BJ (cell line): ENCODE data around the gene SS18L1. TPM values are rescaled to one million over a fixed set of nuclear protein-coding genes. Genes with fewer than 3 reads are reported as not detected.

Experiments
- CTCF ChIA-PET: fragments of 350-600 bp; formaldehyde crosslinking; extraction: SDS; loops from one replicate; lab custom pipeline; 2021; ENCODE audit warnings: antibody characterized with exemption, inconsistent platforms; lab: Yijun Ruan, JAX
- POLR2A ChIA-PET: fragments of 300-600 bp; sonication (Branson Sonifier 250); formaldehyde crosslinking; extraction: SDS; loops from one replicate; lab custom pipeline; 2021; ENCODE audit warnings: antibody characterized with exemption; lab: Charles Lee
- DNase-seq: peaks from one replicate; pipeline ENCODE4 v3.0.0-alpha.2; 2011; ENCODE audit warnings: low read depth
- H3K27me3 ChIP-seq: 2 replicates; pipeline ENCODE4 v1.6.0; 2011; ENCODE audit warnings: low read length; ENCODE audit not compliant: control insufficient read depth, insufficient read depth
- H3K36me3 ChIP-seq: 2 replicates; pipeline ENCODE4 v1.5.1; 2011; ENCODE audit warnings: low read length; ENCODE audit not compliant: control insufficient read depth, insufficient read depth
- H3K4me3 ChIP-seq: 2 replicates; pipeline ENCODE4 v1.5.1; 2011; ENCODE audit warnings: low read depth, mild to moderate bottlenecking, control low read depth, low read length
- polyA plus RNA-seq: library from polyadenylated mRNA; depleted of rRNA; stranded (reverse); fragments of >200 nt; gene quantifications from 2 replicates; pipeline ENCODE4 v1.2.3, GENCODE V29; 2011
- TF ChIP-seq, protein P1 (sequence below): IDR thresholded peaks from 2 replicates; pipeline ENCODE4 v1.5.1; 2011; ENCODE audit warnings: low read depth, mild to moderate bottlenecking, control low read depth, inconsistent platforms, low read length, moderate library complexity; ENCODE audit not compliant: insufficient read depth

Gene SS18L1
- polyA plus RNA-seq, 1 experiment, result 6.7 TPM

DNA sequence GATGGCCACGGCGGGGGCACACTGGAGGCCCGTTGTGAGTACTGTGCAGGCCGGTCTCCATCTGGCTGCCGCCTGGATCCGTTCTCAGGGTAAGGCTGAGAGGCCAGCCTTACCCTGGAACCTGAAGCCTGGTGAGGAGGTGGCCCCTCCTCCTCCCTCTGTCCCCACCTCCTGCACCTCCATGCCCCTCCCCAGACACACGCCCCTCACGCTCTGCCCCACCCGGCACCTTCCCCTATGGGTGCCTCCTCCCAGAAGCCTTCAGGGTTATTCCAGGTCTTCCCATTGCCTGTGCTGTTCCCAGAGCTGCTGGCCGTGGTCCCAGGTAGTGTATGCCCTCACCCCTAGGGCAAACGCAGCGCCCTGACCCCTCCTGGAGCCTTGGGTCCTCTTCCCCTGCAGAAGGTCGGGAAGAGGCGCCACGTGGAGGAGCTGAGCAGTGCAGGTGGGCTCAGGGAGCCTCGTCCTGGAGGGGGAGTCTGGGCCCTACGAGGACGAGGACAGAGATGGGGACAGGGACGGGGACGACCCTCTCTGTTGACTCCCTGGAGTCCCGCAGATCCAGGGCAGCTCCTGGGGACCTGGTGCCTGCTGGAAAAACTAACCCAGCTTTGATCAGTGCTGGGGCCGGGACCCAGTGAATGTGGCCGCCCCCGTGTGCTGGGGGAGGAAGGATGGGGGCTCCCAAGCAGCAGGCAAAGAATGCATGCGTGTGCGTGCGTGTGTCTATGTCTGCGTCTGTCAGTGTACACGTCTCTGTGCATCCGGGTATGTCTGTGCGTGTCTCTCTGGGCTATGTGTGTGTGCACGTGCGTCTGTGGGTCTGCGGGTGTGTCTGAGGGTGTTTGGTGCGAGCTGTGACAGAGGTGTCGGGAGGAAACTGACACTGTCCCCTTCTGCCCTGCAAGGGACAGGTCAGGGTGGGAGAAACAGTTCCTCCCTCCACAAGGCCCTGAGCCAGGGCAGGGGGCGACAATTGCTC, 84.7 kb downstream of the SS18L1 start:
- CTCF ChIA-PET, result no interaction called here
- Histone ChIP-seq H3K4me3 (no peak overlapping the region), H3K27me3 (peaks cover 12% of the 10 kb centered on the region), H3K36me3 (no peaks in the 10 kb centered on the region)
- DNase-seq, result no peak
- TF ChIP-seq, protein P1, sequence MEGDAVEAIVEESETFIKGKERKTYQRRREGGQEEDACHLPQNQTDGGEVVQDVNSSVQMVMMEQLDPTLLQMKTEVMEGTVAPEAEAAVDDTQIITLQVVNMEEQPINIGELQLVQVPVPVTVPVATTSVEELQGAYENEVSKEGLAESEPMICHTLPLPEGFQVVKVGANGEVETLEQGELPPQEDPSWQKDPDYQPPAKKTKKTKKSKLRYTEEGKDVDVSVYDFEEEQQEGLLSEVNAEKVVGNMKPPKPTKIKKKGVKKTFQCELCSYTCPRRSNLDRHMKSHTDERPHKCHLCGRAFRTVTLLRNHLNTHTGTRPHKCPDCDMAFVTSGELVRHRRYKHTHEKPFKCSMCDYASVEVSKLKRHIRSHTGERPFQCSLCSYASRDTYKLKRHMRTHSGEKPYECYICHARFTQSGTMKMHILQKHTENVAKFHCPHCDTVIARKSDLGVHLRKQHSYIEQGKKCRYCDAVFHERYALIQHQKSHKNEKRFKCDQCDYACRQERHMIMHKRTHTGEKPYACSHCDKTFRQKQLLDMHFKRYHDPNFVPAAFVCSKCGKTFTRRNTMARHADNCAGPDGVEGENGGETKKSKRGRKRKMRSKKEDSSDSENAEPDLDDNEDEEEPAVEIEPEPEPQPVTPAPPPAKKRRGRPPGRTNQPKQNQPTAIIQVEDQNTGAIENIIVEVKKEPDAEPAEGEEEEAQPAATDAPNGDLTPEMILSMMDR, result no peak
- POLR2A ChIA-PET, result no interaction called here

GRCh38 chr20:62228982-62229545, 85.5 kb downstream of the SS18L1 start:
- no peaks in the 10 kb centered on the region for H3K36me3 ChIP-seq
- ChIA-PET CTCF (no interaction called here), POLR2A (no interaction called here)
- peaks cover 11% of the 10 kb centered on the region for H3K27me3 ChIP-seq
- TF ChIP-seq, protein P1, result no peak
- H3K4me3 ChIP-seq, result no peak overlapping the region
- no peak for DNase-seq

DNA sequence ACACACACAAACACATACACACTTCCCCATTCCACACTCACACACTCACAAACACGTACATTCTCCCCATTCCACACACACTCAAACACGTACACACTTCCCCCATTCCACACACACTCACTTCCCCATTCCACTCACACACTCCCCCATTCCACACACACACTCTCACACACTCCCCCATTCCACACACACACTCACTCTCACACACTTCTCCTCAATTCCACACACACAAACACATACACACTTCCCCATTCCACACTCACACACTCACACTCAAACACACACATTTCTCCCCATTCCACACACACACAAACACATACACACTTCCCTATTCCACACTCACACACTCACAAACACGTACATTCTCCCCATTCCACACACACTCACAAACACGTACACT, 86.1 kb downstream of the SS18L1 start:
- no peak overlapping the region for H3K4me3 ChIP-seq
- TF ChIP-seq, protein P1, result no peak
- H3K27me3 ChIP-seq, result peaks cover 11% of the 10 kb centered on the region
- H3K36me3 ChIP-seq, result no peaks in the 10 kb centered on the region
- ChIA-PET POLR2A (no interaction called here), CTCF (no interaction called here)
- no peak for DNase-seq

DNA sequence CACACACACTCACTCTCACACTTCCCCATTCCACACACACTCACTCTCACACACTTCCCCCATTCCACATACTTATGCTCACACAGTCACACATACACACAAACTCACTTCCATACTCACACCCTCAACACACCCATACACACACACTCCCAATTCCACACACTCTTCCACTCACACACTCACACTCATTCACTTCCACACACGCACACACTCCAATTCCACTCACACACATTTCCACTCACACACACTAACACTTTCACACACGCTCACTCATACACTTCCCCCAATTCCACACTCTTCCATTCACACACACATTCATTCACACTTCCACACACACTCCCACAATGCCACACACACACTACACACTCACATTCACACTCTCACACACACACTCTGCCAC, 86.7 kb downstream of the SS18L1 start:
- ChIA-PET CTCF (no interaction called here), POLR2A (no interaction called here)
- TF ChIP-seq, protein P1, result no peak
- DNase-seq, result no peak
- no peak overlapping the region for H3K4me3 ChIP-seq
- H3K27me3 ChIP-seq, result peaks cover 9% of the 10 kb centered on the region
- H3K36me3 ChIP-seq, result no peaks in the 10 kb centered on the region

GRCh38 chr20:62230696-62231095, 87.1 kb downstream of the SS18L1 start:
- DNase-seq, result no peak
- CTCF ChIA-PET, result no interaction called here
- Histone ChIP-seq H3K36me3 (no peaks in the 10 kb centered on the region), H3K4me3 (no peak overlapping the region), H3K27me3 (peaks cover 8% of the 10 kb centered on the region)
- TF ChIP-seq, protein P1, result no peak
- POLR2A ChIA-PET, result no interaction called here
